ENCODE results near the gene STXBP3.
"Not testable (repeated sequence)": the region's sequence is repeated elsewhere in the genome, so short reads cannot be mapped to it uniquely, and the experiment has no call there.

STXBP3 gene

DNA sequence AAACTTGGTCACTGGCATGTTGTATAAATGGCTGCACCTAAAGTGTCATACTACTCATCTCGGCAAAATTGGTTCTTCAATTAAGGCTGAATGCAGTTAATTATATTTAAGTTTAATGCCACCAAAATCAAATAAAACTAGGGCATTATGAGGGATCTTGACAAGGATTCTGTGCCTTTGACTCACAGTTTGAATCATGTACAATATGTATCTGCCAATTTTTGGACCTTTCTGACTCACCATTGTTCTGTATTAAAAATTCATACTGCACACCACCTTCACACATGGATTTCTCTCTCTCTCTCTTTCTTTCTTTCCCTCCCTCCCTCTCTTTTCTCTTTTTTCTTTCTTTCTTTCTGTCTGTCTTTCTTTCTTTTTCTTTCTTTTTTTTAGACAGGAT is 14.1 kb upstream of the STXBP3 start:
- DNase-seq, result no peak

GRCh38 chr1:108734171-108734865 is 12.2 kb upstream of the STXBP3 start:
- DNase-seq, result no peak

DNA sequence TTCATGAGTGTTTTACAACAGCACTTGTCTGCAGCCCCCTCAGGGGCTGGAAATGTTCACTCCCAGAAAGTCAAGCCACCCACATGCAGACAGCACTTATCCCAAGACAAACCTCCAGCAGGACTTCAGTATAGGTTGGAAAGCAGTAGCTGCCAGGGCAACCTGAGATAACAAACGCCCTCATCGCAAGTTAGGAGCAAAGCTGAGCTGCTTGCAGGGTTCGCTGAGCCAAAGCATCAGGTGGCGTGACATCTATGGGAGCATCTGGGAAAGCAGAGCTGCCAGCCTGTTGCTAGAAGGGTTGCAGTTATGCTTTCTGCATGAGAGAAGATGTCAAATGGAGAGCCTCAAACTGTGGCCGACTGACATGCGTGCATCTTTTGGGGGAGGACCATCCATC is 4.2 kb upstream of the STXBP3 start:
- DNase-seq, result no peak

DNA sequence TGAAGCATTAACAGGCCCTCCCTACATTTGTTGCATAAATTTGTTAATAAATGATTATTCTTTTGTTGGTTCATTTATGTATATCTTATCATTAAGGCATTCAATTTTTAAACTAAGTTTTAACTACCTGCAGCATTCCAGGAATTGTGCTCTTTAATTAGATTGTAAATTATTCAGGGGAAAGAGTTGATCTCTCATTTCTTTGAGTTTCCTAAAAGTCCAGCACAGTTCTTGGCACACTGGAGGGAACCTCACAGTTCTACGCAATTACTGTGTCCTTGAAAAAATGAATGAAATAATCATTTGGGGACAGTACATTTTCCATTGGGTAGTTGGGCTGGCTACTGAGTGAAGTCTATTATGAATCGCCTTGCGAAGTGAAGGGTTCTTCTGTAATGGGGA is 493 bp upstream of the STXBP3 start:
- DNase-seq, result no peak

GRCh38 chr1:108747171-108747850 is 837 bp downstream of the STXBP3 start:
- DNase-seq, result peak; percentile 68

DNA sequence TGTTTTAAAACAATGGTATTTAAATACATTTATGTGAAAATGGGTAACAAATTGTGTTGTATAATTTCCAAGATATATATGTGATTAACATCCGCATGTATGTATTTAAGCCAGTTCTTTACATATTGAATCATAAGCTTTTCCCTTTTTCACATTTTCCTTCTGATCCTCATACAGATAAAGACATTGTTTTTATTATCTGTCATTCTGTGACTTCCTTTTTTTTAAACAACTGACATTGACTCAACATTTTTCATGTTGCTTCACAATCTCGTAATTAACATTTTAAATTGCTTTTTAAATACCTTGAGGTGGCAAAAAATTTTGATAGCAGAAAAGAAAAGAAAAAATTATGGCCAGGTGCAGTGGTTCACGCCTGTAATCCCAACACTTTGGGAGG is 1.4 kb downstream of the STXBP3 start:
- DNase-seq, result no peak

GRCh38 chr1:108749081-108749480 is 2.6 kb downstream of the STXBP3 start:
- no peak for DNase-seq

DNA sequence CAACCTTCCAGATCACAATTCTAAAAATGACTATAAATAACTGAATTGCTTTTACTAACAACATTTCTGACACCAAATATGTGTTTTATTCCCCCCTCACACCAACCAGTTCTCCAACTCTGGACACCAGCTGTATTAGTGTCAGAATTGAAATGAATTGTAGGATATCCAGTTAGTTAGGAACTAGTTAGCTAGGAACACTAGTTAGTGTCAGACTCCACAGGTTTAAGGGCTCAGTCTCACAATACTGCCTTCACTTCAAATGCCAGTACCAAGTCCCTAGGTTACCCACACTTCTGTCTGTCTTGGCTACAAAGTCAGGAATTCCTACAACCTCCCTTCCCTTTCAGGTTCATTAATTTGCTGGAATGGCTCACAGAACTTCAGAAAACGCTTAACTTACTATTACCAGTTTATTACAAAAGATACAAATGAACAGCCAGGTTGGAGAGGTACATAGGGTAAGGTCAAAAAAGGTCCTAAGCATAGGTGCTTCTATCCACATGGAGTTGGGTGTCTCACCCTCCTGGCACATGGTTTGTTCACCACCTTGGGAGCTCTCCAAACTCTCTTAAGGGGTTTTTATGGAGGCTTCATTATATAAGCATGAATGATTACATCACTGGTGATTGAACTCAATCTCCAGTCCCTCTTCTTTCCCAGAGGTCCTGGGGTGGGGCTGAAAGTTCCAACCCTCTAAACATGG is 4.2 kb downstream of the STXBP3 start:
- DNase-seq, result no peak

DNA sequence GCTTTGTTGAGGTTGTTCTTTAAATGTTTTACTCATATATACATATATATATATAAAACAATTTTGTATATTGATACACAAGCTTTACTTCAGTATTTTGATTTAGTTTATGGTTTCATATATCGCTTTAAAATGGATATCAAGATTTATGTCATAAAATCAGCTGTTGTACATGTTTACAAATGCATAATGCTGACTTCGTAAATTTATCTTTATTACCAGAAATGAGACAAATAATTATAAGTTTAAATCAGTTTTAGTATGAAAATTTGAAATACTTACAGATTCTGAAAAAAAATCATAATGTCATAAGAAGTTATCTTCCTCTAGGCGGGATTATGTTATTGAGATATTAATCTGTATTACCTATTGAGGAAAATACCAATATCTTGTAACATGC is 6.9 kb downstream of the STXBP3 start:
- no peak for DNase-seq

- no peak for DNase-seq
These were observed 12.3 kb downstream of the STXBP3 start for GRCh38 chr1:108758796-108759195.

DNA sequence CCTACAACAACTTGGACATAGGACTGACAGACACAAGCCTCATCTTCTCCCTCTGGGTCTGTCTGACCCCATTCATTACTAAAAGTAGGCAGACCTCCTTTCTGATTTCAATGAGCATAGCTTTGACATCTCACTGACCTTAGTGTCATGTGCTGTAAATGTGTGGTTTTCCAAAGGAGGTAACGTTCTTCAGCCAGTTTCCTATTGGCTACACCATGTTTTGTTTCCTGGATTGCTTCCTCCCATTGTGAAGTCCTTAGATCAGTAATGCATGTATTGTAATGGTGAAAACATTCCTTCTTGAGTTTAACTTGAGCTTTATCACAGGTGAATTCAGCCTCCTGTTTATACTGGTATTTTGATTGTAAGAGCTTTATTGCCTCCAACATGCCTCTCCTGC is 20.6 kb downstream of the STXBP3 start:
- DNase-seq, result no peak

GRCh38 chr1:108767708-108768107 is 21.2 kb downstream of the STXBP3 start:
- no peak for DNase-seq

DNA sequence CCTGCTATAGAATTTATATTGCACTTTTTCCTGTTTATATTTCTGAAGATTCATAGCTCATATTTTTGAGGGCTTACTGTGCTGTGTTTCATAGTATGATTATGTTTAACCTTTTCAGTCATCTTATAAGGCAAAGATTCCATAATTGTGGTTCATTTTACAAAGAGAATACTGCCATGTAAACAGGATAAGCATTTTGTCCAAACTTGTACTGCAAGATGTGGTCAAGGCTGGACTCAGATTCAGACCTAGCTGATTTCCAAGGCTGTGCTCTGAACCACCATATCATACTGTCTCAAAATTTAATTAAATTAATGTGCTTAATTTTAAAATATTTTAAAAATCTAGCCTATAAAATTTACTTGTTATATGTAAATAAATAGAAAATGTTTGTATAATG is 31.4 kb downstream of the STXBP3 start:
- no peak for DNase-seq

- DNase-seq, result no peak
These were observed 33.0 kb downstream of the STXBP3 start for GRCh38 chr1:108779455-108779854.

GRCh38 chr1:108780937-108781574 is 34.6 kb downstream of the STXBP3 start:
- DNase-seq, result no peak

DNA sequence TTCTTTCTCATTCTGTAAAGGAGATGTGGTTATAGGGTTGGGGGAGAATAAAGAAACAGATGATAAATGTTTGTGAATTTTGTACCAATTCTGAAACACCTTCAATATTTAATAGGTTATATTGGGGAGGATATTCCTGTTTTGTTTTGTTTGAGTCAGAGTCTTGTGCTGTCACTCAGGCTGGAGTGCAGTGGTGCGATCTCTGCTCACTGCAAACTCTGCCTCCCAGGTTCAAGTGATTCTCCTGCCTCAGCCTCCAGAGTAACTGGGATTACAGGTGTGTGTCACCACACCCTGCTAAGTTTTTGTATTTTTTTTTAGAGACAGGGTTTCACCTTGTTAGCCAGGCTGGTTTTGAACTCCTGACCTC is 35.1 kb downstream of the STXBP3 start:
- not testable (repeated sequence) for DNase-seq

DNA sequence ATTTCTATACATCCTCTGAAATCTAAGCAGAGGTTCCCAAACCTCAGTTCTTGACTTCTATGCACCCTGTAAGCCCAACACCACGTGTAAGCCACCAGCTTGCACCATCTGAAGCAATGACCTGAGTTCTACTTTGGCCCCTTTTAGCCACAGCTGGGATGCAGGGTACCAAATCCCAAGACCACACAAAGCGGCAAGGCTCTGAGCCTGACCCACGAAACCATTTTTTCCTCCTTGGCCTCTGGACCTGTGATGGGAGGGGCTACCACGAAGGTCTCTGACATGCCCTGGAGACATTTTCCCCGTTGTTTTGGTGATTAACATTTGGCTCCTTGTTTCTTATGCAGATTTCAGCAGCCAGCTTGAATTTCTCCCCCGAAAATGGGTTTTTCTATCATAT is 38.8 kb downstream of the STXBP3 start:
- DNase-seq, result no peak

DNA sequence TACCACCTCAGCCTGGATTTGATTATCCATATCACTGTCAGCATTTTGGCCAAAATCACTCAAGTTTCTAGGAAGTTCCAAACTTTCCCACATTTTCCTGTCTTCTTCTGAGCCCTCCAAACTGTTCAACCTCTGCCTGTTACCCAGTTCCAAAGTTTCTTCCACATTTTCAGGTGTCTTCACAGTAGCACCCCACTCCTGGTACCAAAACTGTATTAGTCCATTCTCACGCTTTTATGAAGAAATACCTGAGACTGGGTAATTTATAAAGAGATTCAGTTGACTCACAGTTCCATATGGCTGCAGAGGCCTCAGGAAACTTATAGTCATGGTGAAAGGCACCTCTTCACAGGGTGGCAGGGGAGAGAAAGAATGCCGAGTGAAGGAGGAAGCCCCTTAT is 39.4 kb downstream of the STXBP3 start:
- DNase-seq, result no peak

DNA sequence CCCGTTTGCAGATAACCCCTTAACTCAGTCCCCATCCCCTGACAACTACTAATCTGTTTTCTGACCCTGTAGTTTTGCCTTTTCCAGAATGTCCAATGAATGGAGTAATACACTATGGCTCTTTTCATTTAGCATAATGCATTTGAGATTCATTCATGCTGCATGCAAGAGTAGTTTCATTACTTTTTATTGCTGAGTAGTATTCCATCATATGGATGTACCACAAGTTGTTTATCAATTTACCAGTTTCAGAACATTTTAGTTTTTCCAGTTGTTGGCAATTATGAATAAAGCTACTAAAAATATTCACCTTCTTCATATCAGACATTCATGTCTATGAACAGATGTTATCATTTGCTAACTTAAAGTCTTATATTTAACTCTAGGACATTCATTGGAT is 45.3 kb downstream of the STXBP3 start:
- no peak for DNase-seq

GRCh38 chr1:108792420-108792819 is 45.9 kb downstream of the STXBP3 start:
- DNase-seq, result no peak

GRCh38 chr1:108799001-108799400 is 52.5 kb downstream of the STXBP3 start:
- DNase-seq, result no peak

DNA sequence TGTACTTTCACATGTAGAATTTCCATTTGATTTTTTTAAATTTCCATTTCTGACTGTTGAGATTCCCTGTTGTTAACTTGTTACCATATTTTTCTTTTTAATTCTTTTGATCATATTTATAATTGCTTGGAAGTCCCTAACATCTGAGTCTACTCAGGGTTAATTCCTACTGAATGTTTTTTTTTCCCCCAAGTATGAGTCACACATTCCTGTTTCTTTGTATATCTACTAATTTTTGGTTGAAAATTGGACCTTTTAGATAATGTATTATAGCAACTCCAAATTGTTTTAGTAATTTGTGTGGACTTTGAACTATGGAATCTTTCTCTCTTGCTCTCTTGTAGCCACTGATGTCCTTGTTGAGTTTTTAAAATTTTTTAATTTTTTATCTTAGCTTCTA is 54.6 kb downstream of the STXBP3 start:
- DNase-seq, result no peak

- no peak for DNase-seq
These were observed 57.1 kb downstream of the STXBP3 start for GRCh38 chr1:108803548-108803947.

- DNase-seq, result no peak
These were observed 62.0 kb downstream of the STXBP3 start for GRCh38 chr1:108808438-108808837.
